Ovary (tissue), 9 donors: ENCODE measurements around the gene NUP210. TPM values are rescaled to one million over a fixed set of nuclear protein-coding genes. Genes with fewer than 3 reads are reported as not detected.

Source experiments
- DNase-seq, 5 donors: peaks; one replicate each; pipeline ENCODE4 v3.0.0-alpha.2; 2019 to 2020
- H3K27ac ChIP-seq, 2 donors: fragments of 200-600 bp; one replicate each; pipeline versions ENCODE4 v1.5.1 to v1.8.0; 2019 to 2022
- H3K27me3 ChIP-seq: fragments of 200-600 bp; one replicate; pipeline ENCODE4 v1.8.0; 2022
- H3K36me3 ChIP-seq: fragments of 200-600 bp; sonication (generic); one replicate; pipeline ENCODE4 v1.5.1; 2019
- H3K4me1 ChIP-seq: one replicate; pipeline ENCODE4 v1.8.1; 2013; ENCODE audit warnings: mild to moderate bottlenecking, moderate library complexity; ENCODE audit not compliant: insufficient read depth
- H3K4me3 ChIP-seq: fragments of 200-600 bp; sonication (generic); one replicate; pipeline ENCODE4 v1.5.1; 2017
- H3K9me3 ChIP-seq, 2 donors: fragments of 200-600 bp in 1 of 2; sonication (generic) in 1 of 2; one replicate each; pipeline versions ENCODE4 v1.5.1 to v1.8.1; 2013 to 2019; ENCODE audit warnings: mild to moderate bottlenecking in 1 of 2, moderate library complexity in 1 of 2
- EP300 ChIP-seq: sonication (generic); formaldehyde crosslinking; IDR thresholded peaks from one replicate; pipeline ENCODE4 v1.6.1; 2017; ENCODE audit warnings: antibody characterized with exemption
- POLR2A ChIP-seq: fragments of 450-650 bp; IDR thresholded peaks from one replicate; pipeline ENCODE4 v1.6.1; 2017; ENCODE audit warnings: antibody characterized with exemption, mild to moderate bottlenecking, moderate library complexity
- WGBS, 3 donors: extraction: QIAGEN DNeasy Blood & Tissue Kit in 1 of 3; methylation state at CpG; one replicate each; pipeline versions ENCODE4 v1.1.5 to v1.1.7; 2013 to 2017; 5-methylcytosine and 5-hydroxymethylcytosine counted together
- intact Hi-C, 4 donors: fragments of 100-400 bp; cut with DNase I; formaldehyde crosslinking; loops; one replicate each; pipeline versions ENCODE4 v1.11.0 to v1.15.1; 2022 to 2023
- polyA plus RNA-seq, 2 donors: library from polyadenylated mRNA; stranded (reverse); fragments of 200-250 nt in 1 of 2; fragments of 350-450 nt in 1 of 2; fragmentation: Illumina TruSeq in 1 of 2; extraction: RNeasy Lipid Tissue Mini Kit (QIAGEN cat#74804) in 1 of 2; gene quantifications; one replicate each; pipeline ENCODE4 v1.2.3, GENCODE V29; 2013 to 2014
- total RNA-seq, 7 donors: library from RNA; depleted of rRNA in 2 of 7; stranded (reverse); fragments of >200 nt in 2 of 7; fragmentation: NEBNext Ultra II Directional in 3 of 7; extraction: Animal tissue kit (Norgen Biotek cat#: 25700) in 3 of 7; gene quantifications; one replicate each; pipeline versions ENCODE4 v1.1.0 to v1.2.4, GENCODE V29; 2016 to 2023
- TF ChIP-seq, protein P1 (sequence below), 3 donors: fragments of 450-650 bp in 2 of 3; fragments of 200-600 bp in 1 of 3; IDR thresholded peaks; one replicate each; pipeline versions ENCODE4 v1.5.1 to v1.8.0; 2016 to 2022; ENCODE audit warnings: antibody characterized with exemption in 3 of 3, mild to moderate bottlenecking in 1 of 3
- donor health status: DM: no; HTN: no; CAD: no; lungs with moderate emphysema.
- donor health status: DM: no; HTN: no; CAD: no.
- donor health status: Bipolar disorder and iron deficiency.
- donor health status: DM: yes; HTN: yes; CAD: no.
- donor health status: DM: no; HTN: no; CAD: no.
- donor health status: DM: yes; HTN: yes; CAD: no.

Gene NUP210
- total and polyA plus RNA-seq, 9 donors, result 1.4 to 5.8 (median 3.2) TPM

DNA sequence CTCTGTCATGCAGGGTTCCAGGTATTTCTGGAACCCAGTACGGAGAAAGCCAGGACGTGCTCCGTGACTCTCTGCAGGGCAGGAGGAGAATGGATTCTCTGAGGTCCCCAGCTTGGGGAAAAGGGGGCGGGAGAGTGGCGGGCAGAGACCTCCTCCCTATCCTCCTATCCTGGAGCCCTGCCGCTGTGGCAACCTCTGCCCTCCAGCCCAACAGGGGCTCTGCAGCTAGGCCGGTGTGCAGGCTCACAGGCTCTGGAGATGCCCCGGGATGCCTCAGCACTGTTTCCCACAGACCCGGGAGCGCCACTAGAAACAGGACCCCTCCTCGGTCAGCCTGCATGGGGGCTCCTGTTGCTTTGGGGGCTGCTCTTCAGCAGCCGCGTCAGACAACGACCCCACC lies 43.1 kb downstream of the NUP210 start:
- Histone ChIP-seq H3K9me3 (no peaks in the 10 kb centered on the region), H3K4me1 (no peaks in the 10 kb centered on the region), H3K27me3 (no peaks in the 10 kb centered on the region), H3K4me3 (no peak overlapping the region), H3K36me3 (no peaks in the 10 kb centered on the region), H3K27ac (no peak overlapping the region)
- intact Hi-C loops, result no loop called here
- TF ChIP-seq, protein P1, sequence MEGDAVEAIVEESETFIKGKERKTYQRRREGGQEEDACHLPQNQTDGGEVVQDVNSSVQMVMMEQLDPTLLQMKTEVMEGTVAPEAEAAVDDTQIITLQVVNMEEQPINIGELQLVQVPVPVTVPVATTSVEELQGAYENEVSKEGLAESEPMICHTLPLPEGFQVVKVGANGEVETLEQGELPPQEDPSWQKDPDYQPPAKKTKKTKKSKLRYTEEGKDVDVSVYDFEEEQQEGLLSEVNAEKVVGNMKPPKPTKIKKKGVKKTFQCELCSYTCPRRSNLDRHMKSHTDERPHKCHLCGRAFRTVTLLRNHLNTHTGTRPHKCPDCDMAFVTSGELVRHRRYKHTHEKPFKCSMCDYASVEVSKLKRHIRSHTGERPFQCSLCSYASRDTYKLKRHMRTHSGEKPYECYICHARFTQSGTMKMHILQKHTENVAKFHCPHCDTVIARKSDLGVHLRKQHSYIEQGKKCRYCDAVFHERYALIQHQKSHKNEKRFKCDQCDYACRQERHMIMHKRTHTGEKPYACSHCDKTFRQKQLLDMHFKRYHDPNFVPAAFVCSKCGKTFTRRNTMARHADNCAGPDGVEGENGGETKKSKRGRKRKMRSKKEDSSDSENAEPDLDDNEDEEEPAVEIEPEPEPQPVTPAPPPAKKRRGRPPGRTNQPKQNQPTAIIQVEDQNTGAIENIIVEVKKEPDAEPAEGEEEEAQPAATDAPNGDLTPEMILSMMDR (IDR thresholded peaks at IDR 0.05), result no peak
- TF ChIP-seq POLR2A (no peak), EP300 (no peak)
- DNase-seq, result no peak
- 90 to 93% (median 92%) methylated on average over 14 of the region's 14 CpGs for WGBS, 3 donors

DNA sequence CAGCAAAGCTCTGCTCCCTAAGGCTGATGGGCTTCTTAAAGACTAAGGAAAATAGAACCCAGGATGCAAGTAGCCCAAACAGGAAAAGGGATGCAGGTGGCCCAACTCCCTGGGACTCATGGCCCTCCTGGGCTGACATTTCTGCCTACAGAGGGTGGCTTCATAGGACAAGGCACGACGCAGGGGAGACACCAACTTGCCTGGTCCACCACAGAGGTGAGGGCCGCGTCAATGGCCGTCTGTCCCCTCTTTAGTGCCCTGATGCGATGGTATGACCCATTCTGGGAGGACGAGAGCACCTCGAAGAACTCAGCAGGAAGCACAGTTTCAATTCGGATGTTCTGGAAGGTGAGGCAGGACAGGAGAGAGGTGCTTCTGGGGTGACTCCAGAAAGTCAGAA lies 44.0 kb downstream of the NUP210 start:
- Histone ChIP-seq H3K9me3 (no peaks in the 10 kb centered on the region), H3K36me3 (no peaks in the 10 kb centered on the region), H3K4me1 (no peaks in the 10 kb centered on the region), H3K27me3 (no peaks in the 10 kb centered on the region), H3K4me3 (no peak overlapping the region), H3K27ac (no peak overlapping the region)
- intact Hi-C loops, result no loop called here
- no peak for DNase-seq
- TF ChIP-seq, protein P1 (IDR thresholded peaks at IDR 0.05), result no peak
- TF ChIP-seq POLR2A (no peak), EP300 (no peak)
- 93 to 94% (median 93%) methylated on average over 9 of the region's 9 CpGs for WGBS, 3 donors

DNA sequence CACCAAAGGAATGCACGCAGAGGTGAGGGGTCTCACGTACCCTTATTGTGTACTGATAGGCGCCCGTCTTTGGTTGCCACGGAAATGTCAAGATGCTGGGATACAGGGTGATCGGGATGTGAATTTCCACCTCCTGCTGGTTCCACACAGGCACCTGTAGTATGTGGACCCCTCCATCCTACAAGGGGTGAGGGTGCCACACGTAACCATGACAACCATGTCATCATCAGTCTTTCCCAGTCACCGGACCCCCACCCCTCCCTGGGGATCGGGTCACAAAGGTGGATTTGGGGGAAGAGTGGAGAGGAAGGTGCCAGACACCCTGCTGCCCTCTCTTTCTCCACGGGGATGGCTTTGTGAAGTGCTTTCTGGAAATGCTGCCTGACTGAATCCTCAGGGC lies 44.7 kb downstream of the NUP210 start:
- Histone ChIP-seq H3K36me3 (no peaks in the 10 kb centered on the region), H3K27me3 (no peaks in the 10 kb centered on the region), H3K4me3 (no peak overlapping the region), H3K4me1 (no peaks in the 10 kb centered on the region), H3K27ac (no peak overlapping the region), H3K9me3 (no peaks in the 10 kb centered on the region)
- WGBS, 3 donors, result 78 to 85% (median 84%) methylated on average over 10 of the region's 10 CpGs
- intact Hi-C loops, result no loop called here
- TF ChIP-seq POLR2A, result no peak
- TF ChIP-seq EP300, result no peak
- TF ChIP-seq, protein P1 (IDR thresholded peaks at IDR 0.05), result no peak
- no peak for DNase-seq

DNA sequence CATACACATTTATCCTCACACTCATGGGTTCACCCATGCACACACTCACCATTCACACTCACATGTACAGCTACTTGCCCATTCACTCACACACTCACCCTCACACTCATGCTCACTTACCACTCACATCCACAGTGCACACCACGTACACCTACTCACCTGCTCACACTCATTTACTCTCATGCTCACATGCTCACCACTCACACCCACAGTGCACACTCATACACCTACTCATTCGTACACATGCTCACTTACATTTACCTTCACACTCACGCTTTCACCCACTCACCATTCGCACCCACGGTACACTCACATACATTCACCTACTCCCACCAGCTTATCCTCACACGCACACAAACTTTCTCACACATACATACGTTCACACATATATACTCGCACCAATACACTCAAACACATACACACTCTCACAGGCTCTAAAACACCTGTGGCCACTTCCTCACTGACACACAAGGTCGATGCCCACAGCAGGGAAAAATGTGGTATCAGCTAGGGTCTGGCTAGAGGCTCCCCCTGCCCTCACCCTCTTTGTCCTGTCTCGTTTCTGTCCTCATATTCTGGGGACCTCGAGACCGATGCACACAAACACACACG lies 46.0 kb downstream of the NUP210 start:
- WGBS, 3 donors, result 90 to 93% (median 90%) methylated on average over 13 of the region's 13 CpGs
- Histone ChIP-seq H3K9me3 (no peaks in the 10 kb centered on the region), H3K27ac (no peak overlapping the region), H3K4me1 (no peaks in the 10 kb centered on the region), H3K4me3 (no peak overlapping the region), H3K36me3 (no peaks in the 10 kb centered on the region), H3K27me3 (no peaks in the 10 kb centered on the region)
- intact Hi-C loops, result no loop called here
- no peak for DNase-seq
- TF ChIP-seq, protein P1 (IDR thresholded peaks at IDR 0.05), result no peak
- no peak for TF ChIP-seq POLR2A
- no peak for TF ChIP-seq EP300
